Parathyroid adenoma (tissue), 2 donors: Measurements from ENCODE around the gene GABRG3.
"Not testable (repeated sequence)": the region's sequence is repeated elsewhere in the genome, so short reads cannot be mapped to it uniquely, and the experiment has no call there.

ENCODE experiments used
- H2AFZ ChIP-seq: fragments of 300-600 bp; sonication (generic); one replicate; pipeline ENCODE4 v1.7.0; 2017; ENCODE audit warnings: antibody characterized with exemption, mild to moderate bottlenecking
- H3K27ac ChIP-seq: fragments of 300-600 bp; sonication (generic); one replicate; pipeline ENCODE4 v1.7.0; 2017
- H3K27me3 ChIP-seq: fragments of 300-600 bp; sonication (generic); one replicate; pipeline ENCODE4 v1.7.0; 2017; ENCODE audit warnings: low read length; ENCODE audit not compliant: control insufficient read depth, insufficient read depth
- H3K36me3 ChIP-seq: fragments of 300-600 bp; sonication (generic); one replicate; pipeline ENCODE4 v1.7.0; 2017; ENCODE audit warnings: low read length; ENCODE audit not compliant: control insufficient read depth, insufficient read depth
- H3K4me1 ChIP-seq: fragments of 300-600 bp; sonication (generic); one replicate; pipeline ENCODE4 v1.7.0; 2017; ENCODE audit warnings: control low read depth
- H3K4me2 ChIP-seq: fragments of 300-600 bp; sonication (generic); one replicate; pipeline ENCODE4 v1.7.0; 2017; ENCODE audit warnings: low read length
- H3K4me3 ChIP-seq: fragments of 300-600 bp; sonication (generic); one replicate; pipeline ENCODE4 v1.7.0; 2017; ENCODE audit warnings: low read depth, low read length
- H3K79me2 ChIP-seq: fragments of 300-600 bp; sonication (generic); one replicate; pipeline ENCODE4 v1.7.0; 2017; ENCODE audit warnings: control low read depth
- H3K9ac ChIP-seq: fragments of 300-600 bp; sonication (generic); one replicate; pipeline ENCODE4 v1.7.0; 2017; ENCODE audit warnings: mild to moderate bottlenecking
- H3K9me3 ChIP-seq: fragments of 300-600 bp; sonication (generic); one replicate; pipeline ENCODE4 v1.7.0; 2017; ENCODE audit warnings: low read length; ENCODE audit not compliant: control insufficient read depth
- TF ChIP-seq, protein P1 (sequence below): fragments of 300-600 bp; sonication (generic); IDR thresholded peaks from one replicate; pipeline ENCODE4 v1.7.0; 2017; ENCODE audit warnings: antibody characterized with exemption, mild to moderate bottlenecking
- donor health status: primary hyperparathyroidism.

GABRG3 gene

DNA sequence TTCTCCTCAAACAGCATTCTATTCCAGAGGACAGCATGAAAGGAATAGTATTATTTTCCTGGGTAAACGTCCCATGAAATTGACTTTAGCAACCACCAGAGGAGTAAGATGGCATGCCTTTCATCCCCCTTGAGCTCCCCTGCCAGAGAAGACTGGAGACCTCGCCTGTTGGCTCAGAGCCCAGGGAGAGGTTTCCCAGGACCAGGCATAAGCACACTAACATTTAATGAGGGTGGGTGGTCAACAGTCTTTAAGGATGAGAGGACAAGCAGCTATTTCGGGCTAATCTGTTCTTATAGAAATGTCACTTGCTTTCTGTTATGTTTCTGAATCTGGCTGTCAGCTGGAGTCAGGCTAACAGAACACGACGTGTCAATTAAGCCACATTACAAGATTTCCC is 390.5 kb downstream of the GABRG3 start:
- Histone ChIP-seq H3K9ac (no peak overlapping the region), H3K4me1 (no peaks in the 10 kb centered on the region), H2AFZ (no peak overlapping the region), H3K27ac (no peak overlapping the region), H3K9me3 (no peaks in the 10 kb centered on the region), H3K4me3 (no peak overlapping the region), H3K27me3 (no peaks in the 10 kb centered on the region), H3K36me3 (no peaks in the 10 kb centered on the region), H3K79me2 (no peaks in the 10 kb centered on the region), H3K4me2 (no peak overlapping the region)
- TF ChIP-seq, protein P1, sequence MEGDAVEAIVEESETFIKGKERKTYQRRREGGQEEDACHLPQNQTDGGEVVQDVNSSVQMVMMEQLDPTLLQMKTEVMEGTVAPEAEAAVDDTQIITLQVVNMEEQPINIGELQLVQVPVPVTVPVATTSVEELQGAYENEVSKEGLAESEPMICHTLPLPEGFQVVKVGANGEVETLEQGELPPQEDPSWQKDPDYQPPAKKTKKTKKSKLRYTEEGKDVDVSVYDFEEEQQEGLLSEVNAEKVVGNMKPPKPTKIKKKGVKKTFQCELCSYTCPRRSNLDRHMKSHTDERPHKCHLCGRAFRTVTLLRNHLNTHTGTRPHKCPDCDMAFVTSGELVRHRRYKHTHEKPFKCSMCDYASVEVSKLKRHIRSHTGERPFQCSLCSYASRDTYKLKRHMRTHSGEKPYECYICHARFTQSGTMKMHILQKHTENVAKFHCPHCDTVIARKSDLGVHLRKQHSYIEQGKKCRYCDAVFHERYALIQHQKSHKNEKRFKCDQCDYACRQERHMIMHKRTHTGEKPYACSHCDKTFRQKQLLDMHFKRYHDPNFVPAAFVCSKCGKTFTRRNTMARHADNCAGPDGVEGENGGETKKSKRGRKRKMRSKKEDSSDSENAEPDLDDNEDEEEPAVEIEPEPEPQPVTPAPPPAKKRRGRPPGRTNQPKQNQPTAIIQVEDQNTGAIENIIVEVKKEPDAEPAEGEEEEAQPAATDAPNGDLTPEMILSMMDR = no peak

DNA sequence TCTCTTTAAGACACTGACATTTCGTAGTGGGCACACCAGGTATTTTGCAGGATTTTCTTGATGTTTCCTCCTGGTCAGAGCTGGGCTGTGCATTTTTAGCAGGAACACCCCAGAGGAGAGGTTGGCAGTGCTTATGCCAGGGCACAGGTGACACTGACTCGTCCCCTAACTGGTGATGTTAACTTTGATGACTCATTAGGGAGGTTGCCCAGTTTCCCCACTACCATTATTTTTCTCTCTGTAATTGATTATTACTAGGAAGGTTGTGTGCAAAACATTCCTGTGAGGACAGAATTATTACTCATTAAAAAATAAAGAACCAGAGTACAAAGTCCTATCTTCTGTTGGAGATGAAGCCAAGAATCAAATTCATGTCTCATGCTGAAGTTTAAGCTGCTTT is 394.5 kb downstream of the GABRG3 start:
- no peaks in the 10 kb centered on the region for H3K27me3 ChIP-seq
- H2AFZ ChIP-seq = no peak overlapping the region
- no peaks in the 10 kb centered on the region for H3K9me3 ChIP-seq
- H3K27ac ChIP-seq = no peak overlapping the region
- H3K9ac ChIP-seq = no peak overlapping the region
- H3K4me1 ChIP-seq = no peaks in the 10 kb centered on the region
- no peaks in the 10 kb centered on the region for H3K79me2 ChIP-seq
- TF ChIP-seq, protein P1 = no peak
- H3K4me3 ChIP-seq = no peak overlapping the region
- H3K4me2 ChIP-seq = no peak overlapping the region
- no peaks in the 10 kb centered on the region for H3K36me3 ChIP-seq

DNA sequence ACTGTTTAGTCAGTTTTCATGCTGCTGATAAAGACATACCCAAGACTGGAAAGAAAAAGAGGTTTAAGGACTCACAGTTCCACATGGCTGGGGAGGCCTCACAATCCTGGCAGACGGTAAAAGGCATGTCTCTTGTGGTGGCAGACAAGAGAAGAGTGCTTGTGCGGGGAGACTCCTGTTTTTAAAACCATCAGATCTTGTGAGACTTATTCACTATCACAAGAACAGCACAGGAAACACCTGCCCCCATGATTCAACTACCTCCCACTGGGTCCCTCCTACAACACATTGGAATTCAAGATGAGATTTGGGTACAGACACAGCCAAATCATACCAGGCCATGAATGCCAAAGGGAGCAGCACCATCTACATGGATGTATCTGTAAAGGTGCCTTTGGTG is 406.4 kb downstream of the GABRG3 start:
- H3K79me2 ChIP-seq, H3K4me1 ChIP-seq, H3K9ac ChIP-seq, H3K9me3 ChIP-seq, H3K36me3 ChIP-seq, H2AFZ ChIP-seq, H3K4me3 ChIP-seq, H3K4me2 ChIP-seq, H3K27ac ChIP-seq, H3K27me3 ChIP-seq: not testable (repeated sequence)

DNA sequence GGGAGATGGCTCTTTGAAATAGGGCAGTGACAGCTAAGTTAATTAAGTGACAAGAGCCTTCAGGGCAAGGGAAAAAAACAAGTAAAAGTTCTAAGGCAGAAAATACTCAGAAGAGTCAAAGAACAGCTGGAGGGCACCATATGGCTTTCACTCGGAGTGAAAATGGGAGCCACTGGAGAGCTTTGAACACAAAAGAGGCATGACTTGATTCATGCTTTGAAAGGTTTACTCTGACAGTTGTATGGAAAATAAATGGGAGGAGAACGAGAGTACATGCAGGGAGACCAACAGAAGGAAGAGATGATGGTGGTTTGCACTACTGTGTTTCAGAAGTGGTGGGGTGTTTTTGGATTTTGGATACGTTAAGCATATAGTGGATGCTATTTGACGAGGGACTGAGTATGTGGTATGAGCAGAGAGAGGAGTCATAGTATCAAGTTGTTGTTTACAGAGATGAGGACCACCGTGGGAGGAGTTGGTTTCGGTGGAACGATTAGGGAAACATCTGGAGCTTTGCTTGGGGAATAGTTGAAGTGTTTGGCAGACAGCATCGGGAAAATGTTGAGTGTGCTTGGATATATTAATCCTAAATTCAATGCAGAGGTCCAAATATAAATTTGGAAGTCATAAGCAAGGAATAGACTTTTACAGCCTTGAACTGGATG is 411.5 kb downstream of the GABRG3 start:
- TF ChIP-seq, protein P1 = no peak
- Histone ChIP-seq H3K27me3 (no peaks in the 10 kb centered on the region), H2AFZ (no peak overlapping the region), H3K4me1 (no peaks in the 10 kb centered on the region), H3K27ac (no peak overlapping the region), H3K79me2 (no peaks in the 10 kb centered on the region), H3K9me3 (no peaks in the 10 kb centered on the region), H3K36me3 (no peaks in the 10 kb centered on the region), H3K4me3 (no peak overlapping the region), H3K9ac (no peak overlapping the region), H3K4me2 (no peak overlapping the region)

DNA sequence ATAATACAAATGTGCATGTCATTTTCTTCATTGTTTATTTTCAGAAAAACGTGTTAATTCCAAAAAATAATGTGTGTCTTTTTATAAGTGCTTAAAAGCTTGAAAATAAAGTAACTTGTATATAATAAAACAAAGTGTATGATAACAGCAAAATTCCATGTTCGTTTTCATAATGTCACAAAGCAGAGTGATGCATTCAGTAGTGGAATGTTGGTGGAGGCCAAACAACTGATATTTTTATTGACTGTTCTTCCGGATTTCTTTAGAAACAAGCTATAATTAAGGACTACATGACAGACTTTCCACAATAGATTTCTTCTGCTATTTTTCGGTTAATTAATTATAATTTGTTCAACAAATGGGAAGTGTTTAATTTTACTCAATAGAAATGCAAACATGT is 412.7 kb downstream of the GABRG3 start:
- TF ChIP-seq, protein P1 = no peak
- Histone ChIP-seq H3K4me2 (no peak overlapping the region), H3K4me1 (no peaks in the 10 kb centered on the region), H2AFZ (no peak overlapping the region), H3K9ac (no peak overlapping the region), H3K36me3 (no peaks in the 10 kb centered on the region), H3K79me2 (no peaks in the 10 kb centered on the region), H3K9me3 (no peaks in the 10 kb centered on the region), H3K27ac (no peak overlapping the region), H3K27me3 (no peaks in the 10 kb centered on the region), H3K4me3 (no peak overlapping the region)
